Measurements from ENCODE around the gene VTI1A.

The VTI1A gene

DNA sequence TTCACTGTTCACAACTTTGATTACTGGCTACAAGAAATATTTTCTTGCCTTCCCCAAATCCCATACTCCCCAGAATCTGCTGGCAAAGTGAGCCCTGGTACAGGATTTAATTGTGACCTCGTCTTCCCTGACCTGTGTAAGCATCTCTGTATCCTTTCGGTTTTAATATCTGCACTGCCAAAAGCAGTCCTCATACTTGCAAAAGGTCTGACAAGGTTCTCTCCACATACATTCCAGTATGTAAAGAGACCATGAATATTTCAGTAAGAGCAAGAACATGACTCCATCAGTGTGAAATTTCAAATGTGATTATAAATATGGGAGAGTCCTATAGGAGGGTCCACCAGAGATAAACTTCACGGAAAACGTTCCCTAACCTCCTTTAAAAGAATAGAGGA lies 369.0 kb downstream of the VTI1A start:
- DNase-seq = no peak

DNA sequence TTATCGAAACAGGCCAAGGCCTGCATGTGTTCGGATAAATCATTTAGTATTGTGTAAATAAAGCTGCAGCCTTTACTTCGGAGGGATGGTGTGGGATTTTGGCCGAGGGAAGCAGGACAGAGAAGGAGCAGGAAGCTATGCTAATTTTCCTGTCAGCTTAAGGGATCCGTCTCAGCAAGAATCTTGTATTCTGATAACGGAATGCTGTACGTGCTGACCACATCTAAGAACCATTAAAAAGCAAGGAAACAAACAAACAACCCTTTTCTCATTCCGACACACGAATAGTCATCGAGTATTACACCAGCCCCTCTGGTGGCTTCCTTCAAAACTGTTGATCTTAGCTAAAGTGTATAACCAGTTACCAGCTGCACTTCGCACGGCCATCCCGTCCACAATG lies 369.9 kb downstream of the VTI1A start:
- no peak for DNase-seq

DNA sequence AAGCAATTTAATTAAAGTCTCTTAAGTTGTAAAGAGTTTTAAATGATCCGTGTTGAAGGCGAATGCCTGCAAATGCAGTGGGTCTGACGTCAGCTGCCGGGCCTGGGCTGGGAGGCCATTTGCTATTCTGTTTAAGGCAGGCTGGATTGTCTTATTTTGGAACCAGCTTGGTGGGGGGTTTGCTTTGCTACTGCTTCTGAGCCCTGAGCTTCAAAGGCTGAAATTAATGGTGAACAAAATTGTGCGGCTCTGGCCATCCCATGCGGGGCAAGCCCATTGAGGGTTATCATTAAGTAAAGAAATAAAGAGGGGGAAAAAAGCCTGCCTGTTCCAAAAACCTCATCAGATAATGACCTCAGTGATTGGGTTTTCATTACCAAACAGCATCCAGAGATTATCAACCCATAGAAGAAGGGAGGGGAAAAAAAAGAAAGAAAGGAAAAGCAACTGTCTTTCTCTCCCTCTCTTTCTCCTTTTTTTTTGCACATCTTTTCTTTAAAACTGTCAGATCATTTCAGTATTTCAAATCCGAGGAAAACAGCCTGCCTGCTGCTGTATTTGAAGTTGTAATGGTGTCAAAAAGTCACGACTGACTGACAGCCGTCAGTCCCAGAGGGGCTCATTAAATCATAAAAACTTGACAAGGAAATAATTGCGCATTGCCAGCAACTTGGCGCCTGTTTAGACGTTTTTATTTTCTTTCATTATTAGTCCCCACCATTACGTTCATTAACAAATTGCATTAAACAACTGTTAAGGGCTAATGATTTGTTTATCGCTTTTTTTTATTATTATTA lies 371.2 kb downstream of the VTI1A start:
- no peak for DNase-seq

DNA sequence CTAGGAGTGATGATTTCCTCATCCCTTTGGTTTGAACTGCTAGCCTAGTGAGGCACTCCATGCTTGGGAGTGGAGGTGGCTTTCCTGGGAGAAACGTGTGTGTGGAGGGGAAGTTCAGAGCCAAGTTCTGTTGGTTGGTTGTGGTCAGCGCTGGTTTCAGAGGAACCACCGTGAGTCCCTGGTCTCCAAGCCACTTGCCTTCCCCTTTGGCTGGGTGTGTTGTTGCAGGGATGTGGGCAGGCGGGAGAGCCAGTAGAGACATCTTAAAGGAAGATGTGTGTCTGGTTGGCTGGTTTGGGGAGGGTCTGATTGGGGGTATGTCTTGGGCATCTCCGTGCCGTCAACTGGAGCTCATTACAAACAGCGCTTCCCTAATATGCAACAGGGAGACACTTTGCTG lies 372.2 kb downstream of the VTI1A start:
- no peak for DNase-seq

DNA sequence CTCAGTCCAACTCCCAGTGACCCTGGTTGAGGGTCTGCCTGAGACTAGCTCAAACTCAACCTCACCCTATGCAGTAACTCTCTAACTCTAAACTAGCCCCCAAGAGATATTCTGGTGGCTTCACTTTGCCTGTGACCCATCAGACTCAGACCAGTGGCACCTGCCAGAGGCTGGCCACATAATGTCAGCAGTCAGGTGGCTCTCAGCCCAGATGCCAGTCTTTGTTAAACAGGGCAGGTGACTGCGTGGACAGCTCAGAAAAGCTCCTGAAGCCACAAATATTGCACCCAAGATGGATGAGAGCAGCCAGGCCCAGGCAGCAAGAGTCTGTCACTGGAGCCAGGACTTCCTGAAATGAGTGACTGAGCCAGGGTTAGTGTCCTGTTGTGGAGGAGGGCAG lies 373.3 kb downstream of the VTI1A start:
- no peak for DNase-seq

DNA sequence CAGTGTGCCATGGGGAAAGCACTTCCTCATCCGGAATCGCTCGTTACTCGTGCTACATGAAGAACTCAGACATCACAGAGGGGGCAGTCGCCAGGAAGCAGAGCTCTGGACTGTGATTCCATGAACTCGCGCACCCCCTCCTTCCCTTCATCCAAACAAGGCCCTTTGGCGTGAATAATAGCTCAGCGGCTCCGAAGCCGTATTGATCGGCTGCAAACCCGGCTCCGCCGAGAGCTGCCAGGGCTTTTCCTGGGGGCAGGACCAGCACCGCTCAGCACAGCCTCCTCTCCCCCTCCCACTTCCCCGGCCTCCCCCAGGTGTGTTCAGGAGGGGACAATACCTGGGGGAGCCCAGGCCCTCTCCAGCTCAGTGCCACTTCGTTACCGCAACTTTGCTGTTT lies 374.0 kb downstream of the VTI1A start:
- no peak for DNase-seq

DNA sequence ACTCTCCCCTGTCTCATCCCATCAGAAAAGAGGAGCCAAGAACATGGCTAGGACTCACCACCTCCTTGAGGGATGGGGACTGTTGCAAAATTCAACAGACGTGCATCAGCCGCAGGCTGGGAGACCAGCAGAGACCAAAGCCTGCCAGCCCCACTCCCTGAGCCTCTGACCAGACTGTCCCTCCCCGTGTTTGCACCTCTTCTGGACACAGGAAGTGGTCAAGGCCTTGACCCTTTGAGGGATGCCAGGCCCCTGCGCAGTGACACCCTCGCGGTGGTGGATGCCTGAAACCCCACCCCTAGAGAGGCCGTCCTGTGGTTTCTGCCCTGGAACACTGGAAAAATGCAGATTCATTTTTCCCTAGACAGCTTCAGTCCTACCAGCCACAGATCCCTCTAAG lies 374.6 kb downstream of the VTI1A start:
- DNase-seq = no peak

DNA sequence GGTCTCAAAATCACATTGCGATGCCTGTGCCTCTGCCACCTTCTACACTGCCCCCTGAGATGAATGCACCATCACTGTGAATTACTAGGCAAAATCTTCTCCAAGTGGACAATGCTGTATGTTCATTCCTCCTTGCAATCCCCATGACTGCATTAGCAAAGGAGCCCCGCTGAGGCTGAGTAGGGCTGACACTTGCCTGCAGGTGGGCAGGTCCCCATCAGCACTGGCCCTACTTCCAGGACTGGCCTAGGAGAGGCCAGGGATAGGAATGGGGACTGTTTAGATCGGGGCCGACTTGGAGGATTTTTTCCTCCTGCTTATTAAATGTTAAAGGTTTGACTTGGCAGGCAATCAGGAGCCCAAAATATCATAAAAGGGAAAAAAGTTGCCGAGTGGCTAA lies 376.0 kb downstream of the VTI1A start:
- no peak for DNase-seq

DNA sequence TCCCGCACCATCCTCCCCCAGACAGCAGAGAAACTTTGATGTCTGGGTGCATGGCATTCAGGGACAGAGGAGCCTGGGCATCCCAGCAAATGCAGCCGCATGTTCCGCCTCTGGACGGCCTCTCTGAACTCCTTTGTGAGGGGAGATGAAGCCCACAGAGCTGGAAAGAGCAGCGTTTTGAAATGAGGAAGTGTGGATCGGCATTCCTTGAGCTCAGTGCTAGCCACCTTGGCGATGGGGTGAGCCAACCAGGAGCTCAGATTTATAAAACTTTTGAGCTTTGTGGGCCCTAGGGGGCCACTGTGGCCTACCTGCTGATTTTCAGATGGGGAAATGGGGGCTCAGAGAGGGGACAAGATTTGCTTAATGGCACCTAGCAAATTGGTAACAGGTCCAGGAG lies 376.6 kb downstream of the VTI1A start:
- no peak for DNase-seq

DNA sequence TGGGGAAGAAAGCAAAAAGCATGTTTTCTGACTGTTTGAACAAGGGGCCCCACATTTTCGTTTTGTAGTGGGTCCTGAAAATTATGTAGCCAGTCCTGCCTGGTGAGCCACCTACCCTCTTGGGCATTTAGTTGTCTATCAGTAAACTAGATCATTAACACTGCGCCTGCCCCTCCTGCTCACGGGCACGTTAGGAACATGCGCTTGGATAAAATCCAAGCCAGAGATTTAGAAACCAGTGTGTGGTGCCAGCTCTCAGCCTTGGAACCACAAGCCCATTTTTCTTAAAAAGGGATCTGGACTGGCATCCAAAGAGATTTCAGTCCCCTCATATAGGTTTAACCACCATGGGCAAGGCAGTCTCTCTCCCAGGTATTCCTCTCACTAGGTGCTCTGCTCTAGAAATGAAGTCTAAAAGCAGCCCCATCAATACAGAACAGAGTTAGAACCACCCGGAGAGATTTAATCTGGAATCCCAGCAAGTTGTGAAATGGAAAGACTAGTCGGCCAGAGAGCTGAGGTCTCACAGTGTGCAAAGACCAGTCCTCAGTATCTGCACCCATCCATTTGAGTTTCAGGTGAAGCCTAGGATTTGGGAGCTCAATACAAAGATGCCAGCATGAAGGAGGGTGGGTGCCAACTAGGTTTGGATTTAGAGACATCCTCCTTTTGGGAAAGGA lies 379.1 kb downstream of the VTI1A start:
- DNase-seq = no peak

DNA sequence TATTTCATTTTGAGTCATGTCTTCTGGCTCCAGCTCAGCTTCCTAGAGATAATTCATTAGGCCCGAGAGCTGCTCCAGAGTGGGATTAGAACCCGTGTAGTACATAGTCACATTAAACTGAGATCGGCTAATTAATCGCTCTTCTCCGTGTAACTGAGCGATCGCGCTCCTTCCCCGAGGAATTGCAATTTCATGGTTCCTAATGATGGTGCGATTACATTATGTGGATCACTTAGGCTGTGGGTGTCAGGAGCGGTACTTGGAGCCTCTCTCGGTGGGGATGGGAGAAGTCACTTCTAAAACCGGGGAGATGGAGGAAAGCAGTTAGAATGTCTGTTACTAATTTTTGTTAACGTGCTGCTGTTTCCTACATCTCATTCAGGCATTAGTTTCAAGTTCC lies 380.1 kb downstream of the VTI1A start:
- no peak for DNase-seq

DNA sequence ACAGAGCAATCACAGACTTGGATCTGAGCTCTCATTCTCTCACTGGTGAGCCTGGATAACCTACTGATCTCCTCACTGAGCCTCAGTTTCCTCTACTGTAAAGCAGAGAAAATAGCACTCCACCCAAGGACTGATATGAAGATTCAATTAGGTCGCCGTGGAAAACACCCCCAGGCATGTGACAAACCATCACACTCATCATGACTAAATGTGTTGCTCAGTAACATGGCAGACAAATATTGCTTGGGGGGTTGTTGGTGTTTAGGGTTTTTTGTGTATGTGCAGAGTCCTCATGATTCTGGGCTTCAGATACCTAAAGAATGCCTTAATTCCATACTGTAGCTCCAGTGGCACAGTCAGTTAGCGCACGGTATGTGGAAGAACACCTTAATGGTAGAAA lies 380.9 kb downstream of the VTI1A start:
- DNase-seq = no peak

DNA sequence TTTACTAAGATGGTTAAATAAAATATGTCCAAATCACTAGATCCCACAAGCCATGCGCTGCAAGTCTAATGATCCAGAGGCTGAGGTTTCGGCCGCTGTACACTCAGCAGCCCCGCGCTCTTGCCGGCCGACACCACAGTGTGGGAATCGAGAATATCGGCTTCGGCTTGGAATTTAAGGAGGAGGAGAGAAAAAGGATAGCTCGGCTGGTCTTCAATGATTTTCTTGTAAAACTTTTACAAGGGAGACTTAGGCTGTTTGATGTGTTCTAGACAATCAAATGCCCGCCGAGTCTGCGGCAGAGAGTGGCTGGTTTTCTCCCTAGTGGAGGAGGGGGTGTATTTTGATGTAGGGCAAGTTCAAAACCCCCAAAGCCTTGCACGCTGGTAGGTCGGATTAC lies 384.8 kb downstream of the VTI1A start:
- DNase-seq = no peak

DNA sequence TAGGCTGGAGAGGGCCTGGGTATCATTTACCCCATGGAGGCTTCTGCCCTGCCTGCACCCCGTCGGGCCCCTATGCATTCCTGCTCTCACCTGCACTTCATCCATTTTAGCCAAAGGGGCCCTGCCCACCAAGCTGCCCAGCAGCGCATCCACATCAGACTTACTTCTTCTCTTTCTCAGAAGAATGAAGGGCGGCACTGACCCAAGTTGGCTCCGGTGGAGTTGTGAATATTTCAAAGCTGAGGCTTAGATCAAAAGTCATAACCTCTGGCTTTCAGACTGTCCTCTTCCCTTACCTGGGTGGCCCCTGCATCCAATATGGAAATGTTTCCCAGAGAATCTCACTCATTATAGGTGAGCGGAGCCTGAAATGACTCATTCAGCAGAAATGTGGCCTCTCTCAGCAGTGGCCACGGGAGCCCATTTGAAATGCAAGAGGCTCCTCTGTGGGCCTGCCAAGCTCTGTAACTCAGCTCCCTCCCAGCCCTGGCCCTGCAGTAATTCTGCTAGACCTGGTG lies 385.4 kb downstream of the VTI1A start:
- no peak for DNase-seq

DNA sequence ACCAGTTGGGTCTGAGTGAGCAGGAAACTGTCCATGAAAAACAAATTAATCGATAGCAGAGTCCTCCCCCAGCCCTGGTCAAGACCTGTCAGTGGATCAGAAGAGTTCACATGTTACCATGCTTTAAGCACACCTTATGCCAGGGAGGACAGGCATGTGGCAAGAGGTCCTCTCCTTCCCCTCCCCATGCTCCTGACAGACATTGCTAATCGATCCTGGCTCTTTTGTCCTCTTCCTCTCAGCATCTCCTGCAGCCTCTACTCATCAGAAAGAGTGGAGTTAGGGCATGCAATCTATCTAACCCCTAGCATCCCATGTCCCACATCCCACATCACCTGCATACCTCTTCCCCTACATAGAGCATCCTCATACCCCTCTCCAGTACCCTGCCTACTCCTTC lies 385.9 kb downstream of the VTI1A start:
- DNase-seq = no peak

DNA sequence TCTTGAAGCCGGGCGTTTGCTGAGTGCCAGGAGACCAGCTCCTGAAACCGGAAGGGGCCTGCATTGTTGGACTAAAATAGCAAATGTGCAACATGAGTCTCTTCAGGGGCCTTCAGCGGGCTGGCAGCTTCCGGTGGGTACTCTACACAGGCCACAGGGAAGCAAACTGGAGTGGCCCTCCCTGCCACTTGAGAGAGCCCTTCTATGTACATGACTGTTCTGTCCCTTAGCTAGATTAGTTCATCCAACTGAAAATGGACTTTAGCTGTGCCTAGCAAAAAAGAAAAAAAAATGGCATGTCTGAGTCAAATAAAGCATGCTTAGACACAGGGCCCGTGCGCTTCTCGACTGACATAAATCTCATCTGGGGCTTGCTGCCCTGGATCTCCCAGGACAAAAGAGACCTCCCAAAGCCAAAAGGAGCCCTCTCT lies 387.8 kb downstream of the VTI1A start:
- DNase-seq = no peak

DNA sequence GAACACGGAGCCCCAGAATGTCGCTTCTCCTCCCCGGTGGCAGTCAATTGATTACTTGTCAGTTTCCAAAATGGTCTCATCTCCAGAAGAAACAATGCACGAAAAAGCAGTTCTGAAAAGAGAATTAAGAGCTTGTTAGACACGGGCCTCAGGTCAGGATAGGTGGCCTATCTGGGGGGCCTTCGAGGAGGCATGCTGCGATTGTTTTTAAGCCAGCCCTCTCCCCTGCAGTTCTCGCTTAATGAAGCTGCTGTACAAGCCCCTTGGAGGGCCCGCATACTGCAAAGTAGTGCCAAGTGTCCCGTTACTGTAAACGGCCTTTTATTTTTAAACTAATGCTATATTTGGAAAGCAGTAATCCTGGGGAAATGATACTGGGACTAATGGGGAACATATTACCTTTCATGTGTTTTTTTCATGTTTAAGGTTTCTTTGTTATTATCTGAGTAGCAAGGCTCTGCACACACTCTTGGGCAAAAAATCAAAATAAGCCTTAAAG lies 388.3 kb downstream of the VTI1A start:
- DNase-seq = no peak

DNA sequence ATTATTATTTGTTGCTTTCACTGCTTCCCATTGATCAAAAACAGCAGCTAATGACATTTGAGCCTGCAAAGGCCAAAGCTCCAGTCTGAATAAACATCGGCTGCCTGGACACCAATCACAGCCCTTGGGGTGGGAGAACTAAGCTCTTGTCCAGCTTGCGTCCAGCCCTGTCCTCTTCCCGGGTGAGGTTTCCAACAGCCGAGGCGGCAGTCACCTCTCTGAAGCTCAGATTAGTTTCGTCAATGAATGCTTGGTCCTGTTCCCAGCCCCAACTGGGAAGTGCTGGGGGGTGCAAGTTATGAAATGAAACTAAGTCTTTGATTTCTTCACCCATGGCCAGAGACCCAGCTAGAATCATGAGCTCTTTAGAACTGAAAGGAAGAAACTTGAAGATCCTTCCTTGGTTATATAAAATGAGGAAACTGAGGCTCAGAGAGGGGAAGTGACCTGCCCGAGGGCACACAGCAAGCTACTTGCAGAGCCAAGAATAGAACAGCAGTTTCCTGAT lies 389.0 kb downstream of the VTI1A start:
- no peak for DNase-seq

DNA sequence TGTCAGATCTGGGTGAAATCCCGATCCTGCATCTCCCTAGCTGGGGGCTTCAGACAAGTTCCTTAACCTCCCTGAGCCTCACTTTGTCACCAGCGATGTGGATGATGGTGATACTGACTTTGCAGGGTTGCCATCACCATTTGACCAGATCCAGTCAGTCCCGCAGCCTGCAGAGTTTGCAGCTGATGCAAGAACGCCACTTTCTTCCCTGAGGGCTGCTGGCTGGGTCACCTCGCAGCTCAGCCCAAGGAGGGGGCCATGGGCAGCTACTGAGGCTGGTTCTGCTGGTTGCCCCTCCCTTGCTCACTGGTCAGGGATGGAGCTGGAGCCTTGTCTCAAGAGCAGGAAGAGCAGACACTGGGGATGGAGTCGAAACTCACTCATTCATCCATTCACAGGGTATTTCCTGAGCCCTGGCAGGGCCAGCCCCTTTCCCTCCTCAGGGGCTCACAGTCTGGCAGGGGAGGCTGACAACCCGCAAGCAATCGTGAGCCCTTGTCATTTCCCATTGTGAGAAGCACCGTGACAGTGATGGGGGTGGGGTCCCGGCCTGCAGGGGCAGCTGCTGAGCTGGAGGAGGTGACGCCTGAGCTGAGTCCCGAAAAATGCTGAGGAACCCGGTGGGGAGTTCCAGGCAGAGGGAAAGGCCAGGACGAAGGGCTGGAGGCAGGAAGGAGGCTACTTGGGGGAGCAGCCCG lies 391.9 kb downstream of the VTI1A start:
- DNase-seq = no peak

DNA sequence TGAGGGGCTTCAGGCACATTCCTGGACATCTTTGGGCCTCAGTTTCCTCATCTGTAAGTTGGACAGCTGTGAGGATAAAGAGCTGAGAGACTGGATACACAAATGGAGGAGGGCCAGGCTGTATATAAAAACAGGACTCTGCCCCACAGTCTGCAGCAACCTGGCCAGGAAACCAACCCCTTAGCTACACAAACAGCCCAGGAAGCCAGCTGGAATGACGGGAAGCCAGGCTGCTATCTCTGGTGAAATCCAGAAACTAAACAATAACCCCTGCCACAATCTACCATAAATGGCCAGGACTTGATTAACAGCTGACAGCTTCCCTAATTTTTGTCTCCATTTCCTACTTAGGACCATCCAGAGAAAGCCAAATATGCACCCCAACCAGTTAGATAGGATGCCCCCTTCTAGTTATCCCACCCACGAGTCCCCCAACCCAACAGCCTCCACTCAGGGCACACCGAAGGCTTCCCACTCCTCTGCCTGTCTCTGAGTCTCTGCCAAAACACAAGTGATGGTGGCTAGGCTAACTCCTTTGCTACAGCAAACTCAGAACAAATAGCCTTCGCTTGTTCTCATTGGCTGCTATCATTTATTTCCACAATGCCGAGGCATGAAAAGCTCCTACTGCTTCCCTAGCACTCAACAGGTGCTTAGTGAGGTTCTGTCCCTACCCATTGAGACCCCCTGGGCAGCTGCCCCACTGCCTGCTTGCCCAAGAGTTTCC lies 393.1 kb downstream of the VTI1A start:
- no peak for DNase-seq

DNA sequence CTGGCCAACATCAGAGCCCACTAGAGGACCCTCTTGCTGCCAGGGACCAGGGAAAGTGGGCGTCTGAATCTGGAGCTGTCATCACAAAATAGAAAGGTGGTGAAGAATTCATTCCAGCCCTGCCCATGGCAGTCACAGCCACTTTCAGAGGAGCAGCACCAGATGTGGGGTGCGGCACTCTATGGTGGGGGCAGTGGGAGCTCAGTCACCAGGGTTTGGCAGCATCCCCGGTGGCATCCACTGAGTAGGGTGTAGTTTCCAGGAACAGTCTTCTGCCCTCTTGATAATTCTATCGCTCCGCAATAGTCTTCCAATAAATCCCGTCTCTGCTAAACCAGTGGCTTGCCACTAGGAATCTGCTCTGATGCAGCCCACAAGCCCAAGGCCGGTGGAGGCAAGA lies 394.5 kb downstream of the VTI1A start:
- no peak for DNase-seq

DNA sequence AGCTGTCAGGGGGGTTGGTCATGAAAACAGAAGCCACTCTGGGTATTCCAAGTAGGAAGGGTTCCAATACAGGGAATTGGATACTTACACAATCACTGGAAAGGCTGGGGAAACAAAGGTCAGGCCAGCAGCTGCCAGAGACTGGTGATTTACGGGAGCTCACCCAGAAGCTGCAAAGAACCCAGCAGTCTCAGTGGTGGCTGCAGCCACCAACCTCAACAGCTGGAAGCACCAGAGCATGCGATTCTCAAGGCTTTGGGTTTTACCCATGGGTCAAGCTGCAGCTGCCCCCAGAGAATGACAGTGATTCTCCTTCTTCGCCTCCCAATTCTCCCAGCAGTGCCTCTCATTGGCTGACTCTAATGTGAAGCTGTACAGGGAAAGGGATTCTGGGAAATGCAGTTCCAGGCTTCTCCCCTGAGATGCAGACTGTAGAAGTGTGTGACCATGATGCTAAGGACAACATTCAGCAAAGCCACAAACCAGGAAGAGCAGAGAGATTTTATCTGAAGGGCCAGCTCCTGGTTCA lies 395.9 kb downstream of the VTI1A start:
- no peak for DNase-seq

DNA sequence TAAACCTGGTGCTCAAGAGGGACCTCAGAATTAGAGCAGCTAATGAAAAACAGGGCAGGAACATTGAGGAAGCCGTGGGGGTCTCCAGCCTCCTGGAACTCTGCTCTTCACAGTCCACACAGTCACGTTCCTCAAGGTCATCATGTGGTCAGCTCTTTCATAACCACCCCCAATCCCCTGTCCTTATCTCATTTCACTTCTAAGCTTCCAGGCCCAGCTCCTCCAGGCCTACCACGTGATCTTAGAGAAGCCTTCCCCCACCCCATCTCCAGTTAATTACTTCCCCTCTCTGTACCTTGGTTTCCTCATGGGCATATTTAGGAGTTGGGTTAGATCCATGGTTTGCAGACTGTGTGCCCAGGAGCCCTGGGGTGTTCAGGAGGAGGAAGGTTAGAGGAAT lies 396.6 kb downstream of the VTI1A start:
- DNase-seq = no peak
